HG03558 (cell line): ENCODE results near the gene PCDH18.
"Not testable (repeated sequence)": the region's sequence is repeated elsewhere in the genome, so short reads cannot be mapped to it uniquely, and the experiment has no call there.

Experiments used
- ATAC-seq: cut with Tn5 transposase; IDR thresholded peaks from one replicate; pipeline ENCODE4 v1.9.1; 2021; ENCODE audit warnings: moderate number of reproducible peaks; ENCODE audit not compliant: unreplicated experiment; ENCODE audit errors: extremely low read depth

Gene PCDH18

GRCh38 chr4:137531986-137532868, at the start of gene PCDH18:
Gene PCDH18 (minus strand): TSS chr4:137532494. CDS start chr4:137532088, 406 bp downstream.
- no peak for ATAC-seq

GRCh38 chr4:137576446-137576845, 44.2 kb upstream of the PCDH18 start:
- ATAC-seq, result no peak

- no peak for ATAC-seq
These were observed 40.4 kb upstream of the PCDH18 start for GRCh38 chr4:137572647-137573046.

- ATAC-seq, result no peak
These were observed 39.9 kb upstream of the PCDH18 start for GRCh38 chr4:137572163-137572562.

GRCh38 chr4:137559801-137560200, 27.5 kb upstream of the PCDH18 start:
- ATAC-seq, result no peak

GRCh38 chr4:137558951-137559350, 26.7 kb upstream of the PCDH18 start:
- no peak for ATAC-seq

GRCh38 chr4:137545461-137545861, 13.2 kb upstream of the PCDH18 start:
- no peak for ATAC-seq

- no peak for ATAC-seq
These were observed 11.4 kb upstream of the PCDH18 start for GRCh38 chr4:137543648-137544047.

- no peak for ATAC-seq
These were observed 10.9 kb upstream of the PCDH18 start for GRCh38 chr4:137543198-137543597.

- ATAC-seq, result no peak
These were observed 9.8 kb upstream of the PCDH18 start for GRCh38 chr4:137541876-137542646.

- no peak for ATAC-seq
These were observed 8.9 kb upstream of the PCDH18 start for GRCh38 chr4:137541181-137541580.

GRCh38 chr4:137540356-137540755, 8.1 kb upstream of the PCDH18 start:
- no peak for ATAC-seq

GRCh38 chr4:137538526-137538925, 6.2 kb upstream of the PCDH18 start:
- no peak for ATAC-seq

GRCh38 chr4:137537807-137538206, 5.5 kb upstream of the PCDH18 start:
- ATAC-seq, result not testable (repeated sequence)

- ATAC-seq, result no peak
These were observed 4.7 kb upstream of the PCDH18 start for GRCh38 chr4:137536789-137537561.

GRCh38 chr4:137535718-137536117, 3.4 kb upstream of the PCDH18 start:
- ATAC-seq, result no peak

- ATAC-seq, result no peak
These were observed 2.2 kb upstream of the PCDH18 start for GRCh38 chr4:137534516-137534915.

GRCh38 chr4:137533855-137534254, 1.6 kb upstream of the PCDH18 start:
- no peak for ATAC-seq

GRCh38 chr4:137532869-137533236, 559 bp upstream of the PCDH18 start:
- ATAC-seq, result no peak

GRCh38 chr4:137531168-137531985, 917 bp downstream of the PCDH18 start:
- ATAC-seq, result no peak
